Caki2 (cell line): Measurements from ENCODE around the gene FMNL1. TPM values are rescaled to one million over a fixed set of nuclear protein-coding genes. Genes with fewer than 3 reads are reported as not detected.

Experiments
- DNase-seq: peaks from one replicate; pipeline ENCODE4 v3.0.0-alpha.2; 2015; ENCODE audit warnings: low read depth
- in situ Hi-C: cut with HindIII; loops from 2 replicates; pipeline ENCODE4 v1.10.0; 2016; ENCODE audit warnings: low sequenced_read_pairs, low pct_unique_long_range_greater_than_20kb, mixed read lengths
- total RNA-seq: library from RNA; depleted of rRNA; stranded (reverse); fragments of >200 nt; shearing (Covaris generic); gene quantifications from 2 replicates; pipeline ENCODE4 v1.2.3, GENCODE V29; 2014; ENCODE audit warnings: low replicate concordance; rRNA removed

The FMNL1 gene
- total RNA-seq, 1 experiment from 2014 or later, result 2.3 TPM

GRCh38 chr17:45289301-45290268 is 67.9 kb downstream of the FMNL1 start:
- in situ Hi-C loops, result no loop called here
- no peak for DNase-seq

GRCh38 chr17:45290269-45290765 is 68.6 kb downstream of the FMNL1 start:
- in situ Hi-C loops, result no loop called here
- DNase-seq, result no peak

- in situ Hi-C loops, result no loop called here
- DNase-seq, result no peak
These were observed 69.6 kb downstream of the FMNL1 start for GRCh38 chr17:45291171-45291805.

GRCh38 chr17:45292696-45293412 is 71.2 kb downstream of the FMNL1 start:
- DNase-seq, result no peak
- in situ Hi-C loops, result no loop called here

- in situ Hi-C loops, result no loop called here
- peak; percentile 94 for DNase-seq
These were observed 71.9 kb downstream of the FMNL1 start for GRCh38 chr17:45293413-45294211.

GRCh38 chr17:45294506-45294905 is 72.8 kb downstream of the FMNL1 start:
- DNase-seq, result no peak
- in situ Hi-C loops, result no loop called here

- in situ Hi-C loops, result no loop called here
- no peak for DNase-seq
These were observed 74.5 kb downstream of the FMNL1 start for GRCh38 chr17:45296003-45296832.

- no peak for DNase-seq
- in situ Hi-C loops, result no loop called here
These were observed 75.1 kb downstream of the FMNL1 start for GRCh38 chr17:45296833-45297124.

Other genes with a start within 250 kb of the FMNL1 start
- 63.2 and 86.0 TPM in 2 replicates for gene DCAKD, start 170.3 kb upstream of the FMNL1 start, total RNA-seq
- gene NMT1, start 160.6 kb upstream of the FMNL1 start, total RNA-seq, result 57.3 and 81.4 TPM in 2 replicates
- 74.9 and 164 TPM in 2 replicates for gene PLCD3, start 89.4 kb upstream of the FMNL1 start, total RNA-seq
- 7.8 and 16.7 TPM in 2 replicates for gene ACBD4, start 86.2 kb upstream of the FMNL1 start, total RNA-seq
- 11.6 and 13.0 TPM in 2 replicates for gene HEXIM1, start 73.4 kb upstream of the FMNL1 start, total RNA-seq
- gene HEXIM2, start 60.0 kb upstream of the FMNL1 start, total RNA-seq, result 36.7 and 53.4 TPM in 2 replicates
- not detected in 2 replicates for gene SPATA32, start 40.2 kb downstream of the FMNL1 start, total RNA-seq
- 19.0 and 23.5 TPM in 2 replicates for gene MAP3K14, start 95.1 kb downstream of the FMNL1 start, total RNA-seq
- gene ARHGAP27, start 211.0 kb downstream of the FMNL1 start, total RNA-seq, result 15.8 and 25.4 TPM in 2 replicates